Skin epidermis (tissue), 12 donors: ENCODE data around the gene ATXN3L.
A peak's percentile ranks its signal among the peaks of the same experiment; 100 is the strongest.
"Not testable (repeated sequence)": the region's sequence is repeated elsewhere in the genome, so short reads cannot be mapped to it uniquely, and the experiment has no call there.

ENCODE experiments used
- H3K27ac ChIP-seq, 21 experiments: fragments of 200-600 bp; sonication (generic) in 11 of 21; one replicate each; pipeline ENCODE4 v1.5.0; 2020; ENCODE audit warnings: mild to moderate bottlenecking in 3 of 21, inconsistent platforms in 2 of 21, moderate library complexity in 2 of 21
- H3K4me3 ChIP-seq, 7 experiments: fragments of 200-600 bp; sonication (generic) in 2 of 7; one replicate each; pipeline ENCODE4 v1.5.0; 2020; ENCODE audit warnings: inconsistent platforms in 2 of 7, mild to moderate bottlenecking in 2 of 7, moderate library complexity in 1 of 7

Gene ATXN3L

DNA sequence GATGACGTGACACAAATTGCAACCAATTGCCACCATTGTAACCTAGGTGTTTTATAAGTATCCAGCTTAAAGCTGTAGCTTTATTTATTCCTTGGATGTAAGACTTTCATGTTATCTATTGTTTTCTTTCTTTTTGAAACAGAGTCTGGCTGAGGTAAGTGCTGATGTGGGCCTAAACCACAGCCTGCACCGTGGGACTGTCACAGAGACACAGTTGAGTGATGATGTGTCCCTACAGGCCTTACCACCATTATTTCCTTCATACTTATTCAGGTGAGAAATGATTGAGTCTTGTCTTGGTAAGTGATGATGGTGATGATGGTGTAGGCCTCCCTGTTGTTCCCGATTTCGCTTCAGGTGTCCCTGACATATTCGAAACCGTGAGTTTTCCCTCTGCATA is 8.3 kb downstream of the ATXN3L start:
- Histone ChIP-seq H3K4me3 (no peak overlapping the region), H3K27ac (no peak overlapping the region)

DNA sequence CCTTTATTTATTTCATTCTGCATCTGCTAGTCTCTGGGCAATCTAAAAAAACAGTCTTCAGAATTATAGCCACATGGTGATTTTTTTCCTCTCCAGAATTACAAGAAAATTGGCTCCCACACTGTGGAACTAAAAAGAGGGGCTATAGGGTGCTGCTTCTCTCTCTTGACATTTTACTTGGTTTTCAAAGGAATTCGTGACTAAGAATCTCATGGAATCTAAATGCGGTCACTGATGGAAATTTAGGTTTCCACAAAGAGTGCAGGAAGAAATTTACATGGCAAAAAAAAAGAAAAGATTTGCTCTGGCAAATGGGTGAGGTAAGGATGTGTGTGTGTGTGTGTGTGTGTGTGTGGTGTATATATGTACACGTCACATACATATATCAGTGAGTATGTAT is 10.2 kb downstream of the ATXN3L start:
- no peak overlapping the region for H3K27ac ChIP-seq

DNA sequence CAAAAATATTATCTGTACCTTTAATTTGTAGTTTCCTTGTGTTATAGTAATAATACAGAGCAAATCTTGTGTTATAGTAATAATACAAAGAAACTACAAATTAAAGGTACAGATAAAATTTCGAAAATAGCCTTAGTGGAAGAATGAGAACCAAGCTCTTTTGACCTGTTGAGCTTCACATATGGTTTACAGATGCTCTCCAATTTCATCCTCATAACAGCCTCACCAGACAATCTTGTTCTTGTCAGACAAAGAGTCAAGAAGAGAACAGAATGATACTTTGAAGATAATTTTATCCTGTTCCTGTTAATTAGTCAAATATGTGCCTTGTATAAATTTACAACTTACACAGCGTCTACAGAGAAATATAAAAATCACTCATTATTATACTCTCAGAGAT is 12.8 kb downstream of the ATXN3L start:
- no peak overlapping the region for H3K4me3 ChIP-seq
- H3K27ac ChIP-seq = no peak overlapping the region

More for the DNA sequence above, 10.2 kb downstream of the ATXN3L start:
- no peak overlapping the region for H3K4me3 ChIP-seq

DNA sequence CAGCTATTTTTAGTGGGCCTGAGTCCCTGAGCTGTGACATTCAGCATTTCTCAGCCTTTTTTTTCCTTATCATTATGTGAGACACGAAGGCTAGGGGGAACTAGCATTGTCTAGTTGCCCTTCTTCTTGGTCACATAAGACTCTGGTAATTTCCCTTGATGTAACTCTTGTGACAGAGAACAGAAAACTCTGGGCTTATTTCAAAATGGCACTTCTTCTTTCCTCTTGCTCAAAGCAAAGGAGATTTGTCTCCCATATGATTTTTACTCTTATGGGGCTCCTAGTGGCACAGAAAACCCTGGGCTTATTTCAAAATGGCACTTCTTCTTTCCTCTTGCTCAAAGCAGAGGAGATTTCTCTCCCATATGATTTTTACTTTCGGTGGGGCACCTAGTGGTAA is 14.7 kb downstream of the ATXN3L start:
- no peak overlapping the region for H3K27ac ChIP-seq
- no peak overlapping the region for H3K4me3 ChIP-seq

DNA sequence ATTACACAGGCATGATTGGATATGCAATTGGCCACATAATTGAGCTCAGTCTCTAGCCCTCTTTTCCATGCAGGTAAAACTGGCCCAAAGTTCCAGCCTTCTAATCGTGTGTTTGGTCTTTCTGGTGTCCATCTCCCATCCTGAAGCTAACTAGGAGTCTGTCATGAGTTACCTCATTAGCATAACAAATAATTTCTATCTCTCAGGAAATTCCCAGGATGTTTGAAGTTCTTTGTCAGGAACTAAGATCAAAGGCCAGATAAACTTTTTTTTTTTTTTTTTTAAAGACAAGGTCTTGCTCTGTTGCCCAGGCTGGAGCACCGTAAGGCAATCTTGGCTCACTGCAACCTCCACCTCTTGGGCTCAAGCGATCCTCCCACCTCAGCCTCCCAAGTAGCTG is 15.8 kb downstream of the ATXN3L start:
- H3K4me3 ChIP-seq = no peak overlapping the region
- H3K27ac ChIP-seq = no peak overlapping the region

DNA sequence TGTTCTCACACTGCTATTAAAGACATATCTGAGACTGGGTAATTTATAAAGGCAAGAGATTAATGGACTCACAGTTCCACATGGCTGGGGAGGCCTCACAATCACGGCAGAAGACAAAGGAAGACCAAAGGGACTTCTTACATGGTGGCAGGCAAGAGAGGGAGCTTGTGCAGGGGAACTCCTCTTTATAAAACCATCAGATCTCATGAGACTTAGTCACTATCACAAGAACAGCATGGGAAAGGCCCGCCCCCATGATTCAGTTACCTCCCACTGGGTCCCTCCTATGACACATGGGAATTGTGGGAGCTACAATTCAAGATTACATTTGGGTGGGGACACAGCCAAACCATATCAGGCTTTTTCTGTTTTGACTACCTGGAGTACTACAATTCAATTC is 16.6 kb downstream of the ATXN3L start:
- H3K4me3 ChIP-seq, H3K27ac ChIP-seq: not testable (repeated sequence)

DNA sequence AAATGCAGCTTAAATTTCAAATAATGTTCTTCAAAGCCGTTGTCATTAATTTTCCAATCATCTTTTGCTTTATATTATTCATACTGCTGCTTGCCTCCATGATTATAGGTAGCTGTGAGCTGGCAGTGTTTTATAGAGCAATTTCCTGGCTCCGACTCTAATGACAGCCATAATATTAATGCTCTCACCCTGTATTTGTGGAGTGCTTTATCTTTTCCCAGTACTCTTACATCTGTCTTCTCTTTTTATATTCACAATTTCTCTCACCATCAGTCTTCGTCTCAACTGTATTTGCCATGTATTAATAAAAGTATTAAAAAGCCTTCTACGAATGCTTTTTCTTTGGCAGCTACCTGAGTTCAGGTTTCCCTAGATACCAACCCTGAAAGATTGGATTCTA is 21.0 kb downstream of the ATXN3L start:
- no peak overlapping the region for H3K4me3 ChIP-seq

DNA sequence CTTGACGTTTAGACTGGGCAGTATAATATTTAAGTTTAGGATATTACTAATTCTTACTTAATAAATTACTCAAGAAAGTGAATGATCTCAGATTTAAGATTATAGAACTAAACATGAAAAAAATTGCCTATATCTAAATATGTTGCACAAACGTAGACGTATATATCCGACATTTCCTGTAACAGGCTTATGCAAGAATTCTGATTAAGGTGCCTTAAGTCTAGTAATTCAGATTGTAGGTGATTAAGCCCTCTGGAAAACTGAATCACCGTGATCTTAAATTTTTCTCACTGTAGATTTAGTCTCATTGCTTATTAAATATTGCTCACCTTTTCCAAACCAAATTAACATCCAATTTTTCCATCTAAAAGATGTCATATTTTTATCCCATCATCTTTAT is 24.0 kb downstream of the ATXN3L start:
- no peak overlapping the region for H3K4me3 ChIP-seq
- H3K27ac ChIP-seq = no peak overlapping the region

More for the DNA sequence above, 21.0 kb downstream of the ATXN3L start:
- no peak overlapping the region for H3K27ac ChIP-seq

DNA sequence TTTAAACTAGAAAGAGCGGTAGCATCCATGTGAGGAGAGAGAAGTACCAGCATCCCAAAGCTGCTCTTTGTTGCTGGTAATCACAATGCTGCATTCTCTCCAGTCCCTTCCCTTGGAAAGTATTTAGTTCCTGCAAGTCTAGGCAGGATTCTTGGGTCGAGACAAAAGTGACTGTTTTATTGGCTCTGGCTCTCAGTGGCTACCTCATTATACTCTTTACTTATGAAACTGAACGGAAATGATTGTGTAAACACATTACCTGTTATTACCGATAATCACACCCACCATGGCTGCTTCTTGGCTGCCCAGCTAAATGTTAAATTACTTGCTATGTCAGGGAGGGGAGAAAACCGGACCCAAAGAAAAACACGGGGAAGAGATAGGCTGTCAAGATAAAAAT is 26.2 kb downstream of the ATXN3L start:
- Histone ChIP-seq H3K4me3 (no peak overlapping the region), H3K27ac (no peak overlapping the region)

DNA sequence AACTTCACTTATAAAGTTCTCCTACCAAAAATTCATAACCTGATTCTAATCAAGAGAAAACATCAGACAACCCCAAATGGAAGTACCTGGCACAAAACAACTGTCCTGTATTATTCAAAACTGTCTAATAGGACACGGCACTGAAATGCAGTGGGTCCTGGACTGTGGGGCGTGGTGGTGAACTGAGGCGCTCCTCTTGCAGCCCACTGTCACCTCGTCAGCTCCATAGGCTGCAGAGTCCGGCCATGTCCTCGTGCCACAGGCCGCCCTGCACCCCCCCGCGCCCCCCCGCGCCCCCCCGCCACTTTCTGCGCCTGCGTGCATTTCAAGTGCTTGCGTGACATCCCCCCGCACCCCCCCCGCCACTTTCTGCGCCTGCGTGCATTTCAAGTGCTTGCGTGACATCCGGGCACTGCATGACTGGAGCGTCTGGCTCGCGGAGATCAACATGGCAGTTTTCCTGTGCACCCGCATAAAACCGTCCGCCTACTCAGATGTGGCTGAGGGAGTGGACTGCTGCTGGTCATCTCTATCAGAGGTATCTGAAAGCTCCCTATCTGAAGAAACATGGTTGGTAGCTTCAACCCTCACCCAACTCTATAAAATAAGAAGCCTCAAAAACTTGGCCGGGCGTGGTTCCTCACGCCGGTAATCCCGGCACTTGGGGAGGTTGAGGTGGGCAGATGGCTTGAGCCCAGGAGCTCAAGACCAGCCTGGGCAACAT is 28.8 kb downstream of the ATXN3L start:
- Histone ChIP-seq H3K4me3 (no peak overlapping the region), H3K27ac (no peak overlapping the region)

DNA sequence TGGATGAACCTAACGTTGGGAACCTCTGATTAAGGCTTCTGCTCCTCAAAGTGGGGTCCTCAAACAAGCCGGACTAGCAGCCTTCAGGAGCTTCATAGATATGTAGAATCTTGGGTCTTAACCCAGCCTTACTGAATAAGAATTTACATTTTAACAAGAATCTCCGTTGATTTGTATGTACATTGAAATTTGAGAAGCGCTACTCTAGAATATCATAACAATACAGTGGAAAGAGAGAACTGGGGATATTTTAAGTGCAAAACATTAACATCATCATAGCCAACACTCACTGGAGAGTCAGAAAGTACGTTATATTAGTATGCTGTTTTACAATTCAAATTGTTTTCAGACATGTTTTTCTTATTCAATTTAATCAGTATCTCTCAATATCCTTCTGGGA is 31.2 kb downstream of the ATXN3L start:
- H3K4me3 ChIP-seq = no peak overlapping the region
- no peak overlapping the region for H3K27ac ChIP-seq

DNA sequence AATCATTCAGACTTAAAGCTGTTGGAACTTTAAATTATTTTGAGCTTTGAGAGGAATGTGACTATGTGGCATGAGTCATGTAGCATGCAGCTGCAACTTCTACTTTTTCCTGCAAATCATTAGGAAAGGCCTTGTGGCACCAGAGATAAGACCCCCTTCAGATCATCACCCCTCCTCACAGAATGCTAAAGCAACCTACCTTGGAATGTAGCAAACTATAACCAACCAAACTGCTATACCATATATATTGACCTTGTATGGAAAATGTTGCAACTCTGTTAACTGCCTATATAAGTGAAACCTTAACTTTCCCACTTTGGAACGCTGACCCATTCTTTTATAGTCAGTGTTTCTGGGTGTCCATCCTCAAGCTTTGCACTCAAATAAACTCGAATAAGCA is 32.0 kb downstream of the ATXN3L start:
- no peak overlapping the region for H3K27ac ChIP-seq
- no peak overlapping the region for H3K4me3 ChIP-seq

DNA sequence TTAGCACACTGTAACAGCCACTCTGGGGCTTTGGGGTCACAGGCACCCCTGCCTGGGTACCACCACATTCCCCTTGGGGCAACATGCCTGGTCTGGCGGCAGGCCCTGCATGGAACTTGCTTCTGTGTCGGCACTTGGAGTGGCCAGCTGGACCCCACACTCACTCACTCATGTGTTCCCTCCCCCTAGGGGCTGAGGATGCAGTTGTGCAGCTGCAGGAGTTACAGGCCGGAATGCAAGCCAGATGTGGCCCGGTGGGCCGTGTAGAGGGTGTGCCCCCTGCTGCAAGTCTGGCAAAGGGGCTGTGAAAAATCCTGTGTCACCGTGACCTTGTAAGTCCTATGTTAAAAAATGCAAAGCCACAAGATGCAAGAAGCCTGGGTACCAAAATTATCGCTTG is 34.2 kb downstream of the ATXN3L start:
- no peak overlapping the region for H3K27ac ChIP-seq
- no peak overlapping the region for H3K4me3 ChIP-seq

DNA sequence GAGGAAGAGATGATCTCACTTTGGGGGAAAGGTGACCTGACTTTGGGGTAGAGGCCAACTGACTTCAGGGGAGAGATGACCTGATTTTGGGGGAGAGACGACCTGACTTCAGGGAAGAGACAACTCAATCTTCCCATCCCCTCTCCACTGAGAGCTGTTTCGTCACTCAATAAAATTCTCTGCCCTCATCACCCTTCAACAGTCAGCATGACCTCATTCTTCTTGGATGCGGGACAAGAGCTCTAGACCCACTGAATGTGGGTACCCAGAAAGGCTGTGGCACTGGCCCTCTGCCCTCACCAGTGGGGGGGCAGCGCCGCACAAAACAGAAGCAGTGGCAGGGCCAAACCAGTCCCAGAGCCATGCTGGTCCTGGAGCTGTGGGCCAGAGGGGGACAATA is 34.6 kb downstream of the ATXN3L start:
- H3K27ac ChIP-seq = no peak overlapping the region
- no peak overlapping the region for H3K4me3 ChIP-seq

DNA sequence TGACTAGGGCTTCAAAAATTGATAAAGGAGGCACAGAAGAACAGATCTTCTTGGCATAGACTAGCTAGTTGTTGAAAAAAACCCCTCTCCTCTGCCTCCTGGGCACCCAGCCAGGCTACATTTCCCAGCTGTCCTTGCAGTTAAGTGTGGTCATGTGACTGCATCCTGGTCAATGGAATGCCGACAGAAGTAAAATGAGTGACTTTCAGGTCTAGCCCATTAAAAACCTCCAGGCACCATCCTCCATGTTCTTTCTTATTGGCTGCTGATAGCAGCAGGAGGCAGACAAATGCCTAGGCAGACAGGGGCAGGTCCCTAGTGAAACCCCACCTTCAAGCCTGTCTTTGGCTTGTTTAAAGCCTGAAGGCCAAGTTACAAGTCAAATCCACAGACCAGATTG is 35.3 kb downstream of the ATXN3L start:
- Histone ChIP-seq H3K4me3 (no peak overlapping the region), H3K27ac (peak overlapping the region in 2 of 21 experiments; percentile 37 to 41)

DNA sequence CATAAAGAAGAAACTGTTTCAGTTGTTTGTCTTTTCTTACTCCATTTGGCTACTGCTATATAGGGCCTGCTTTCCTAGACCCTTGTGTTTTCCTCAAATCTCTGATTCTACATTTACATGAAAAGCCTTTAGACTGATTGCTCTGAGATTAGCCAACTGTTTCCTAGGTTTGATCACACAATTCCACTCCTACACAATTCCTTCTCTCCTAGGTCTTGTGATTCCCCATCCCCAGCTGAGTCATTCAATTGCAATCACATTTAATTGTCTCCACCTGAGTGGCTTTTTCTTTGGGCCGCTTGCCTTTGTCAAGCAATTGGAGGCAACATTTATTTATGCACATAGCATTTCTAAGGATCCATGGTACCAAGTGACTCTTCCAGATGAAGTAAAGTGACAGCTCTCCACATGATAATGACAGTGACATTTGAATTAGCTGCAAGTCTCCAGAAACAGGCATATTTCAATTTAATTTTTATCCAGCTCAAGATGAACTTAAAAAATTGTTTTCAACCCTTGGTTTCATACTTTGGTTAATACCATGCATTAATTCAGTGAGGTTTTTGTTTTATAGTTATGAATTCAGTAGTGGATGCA is 35.8 kb downstream of the ATXN3L start:
- peak overlapping the region in 3 of 21 experiments; percentile 37 to 57 (median 55) for H3K27ac ChIP-seq
- no peak overlapping the region for H3K4me3 ChIP-seq

DNA sequence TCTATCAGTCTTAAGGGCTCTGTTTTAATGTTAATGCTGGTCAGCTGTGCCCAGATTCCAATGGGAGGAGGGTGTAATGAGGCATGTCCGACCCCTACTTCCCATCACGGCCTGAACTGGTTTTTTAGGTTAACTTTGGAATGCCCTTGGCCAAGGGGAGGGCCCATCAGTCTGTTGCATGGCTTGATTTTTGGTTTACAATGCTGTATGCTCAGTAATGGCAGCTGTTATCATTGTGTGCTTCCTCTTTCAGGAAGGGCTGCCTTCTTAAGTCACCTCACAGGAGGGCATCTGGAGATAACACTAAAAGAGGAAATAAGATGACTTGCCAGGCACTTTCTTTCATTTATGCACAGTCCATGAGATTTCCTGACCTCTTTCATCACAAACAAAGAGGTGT is 36.3 kb downstream of the ATXN3L start:
- peak overlapping the region in 4 of 21 experiments; percentile 37 to 57 (median 50) for H3K27ac ChIP-seq

DNA sequence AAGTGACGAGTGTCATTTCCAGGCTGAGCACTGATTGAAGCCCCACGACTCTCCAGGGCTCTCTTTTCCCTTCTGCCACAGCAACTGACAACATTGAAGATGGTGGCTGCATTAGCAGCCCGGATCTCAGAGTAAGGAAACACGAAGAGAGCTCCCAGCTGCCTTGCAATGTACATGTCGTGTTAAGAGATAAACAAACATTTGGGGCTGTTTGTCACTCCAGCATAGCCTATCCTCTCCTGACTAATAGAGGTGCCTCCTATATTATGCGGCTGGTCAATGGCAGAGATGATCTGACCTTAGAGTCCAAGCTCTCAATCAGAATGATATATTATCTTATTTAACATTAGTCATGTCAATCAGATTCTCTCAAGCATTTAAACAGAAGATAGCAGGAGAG is 38.6 kb downstream of the ATXN3L start:
- Histone ChIP-seq H3K4me3 (no peak overlapping the region), H3K27ac (no peak overlapping the region)

More for the DNA sequence above, 36.3 kb downstream of the ATXN3L start:
- no peak overlapping the region for H3K4me3 ChIP-seq

DNA sequence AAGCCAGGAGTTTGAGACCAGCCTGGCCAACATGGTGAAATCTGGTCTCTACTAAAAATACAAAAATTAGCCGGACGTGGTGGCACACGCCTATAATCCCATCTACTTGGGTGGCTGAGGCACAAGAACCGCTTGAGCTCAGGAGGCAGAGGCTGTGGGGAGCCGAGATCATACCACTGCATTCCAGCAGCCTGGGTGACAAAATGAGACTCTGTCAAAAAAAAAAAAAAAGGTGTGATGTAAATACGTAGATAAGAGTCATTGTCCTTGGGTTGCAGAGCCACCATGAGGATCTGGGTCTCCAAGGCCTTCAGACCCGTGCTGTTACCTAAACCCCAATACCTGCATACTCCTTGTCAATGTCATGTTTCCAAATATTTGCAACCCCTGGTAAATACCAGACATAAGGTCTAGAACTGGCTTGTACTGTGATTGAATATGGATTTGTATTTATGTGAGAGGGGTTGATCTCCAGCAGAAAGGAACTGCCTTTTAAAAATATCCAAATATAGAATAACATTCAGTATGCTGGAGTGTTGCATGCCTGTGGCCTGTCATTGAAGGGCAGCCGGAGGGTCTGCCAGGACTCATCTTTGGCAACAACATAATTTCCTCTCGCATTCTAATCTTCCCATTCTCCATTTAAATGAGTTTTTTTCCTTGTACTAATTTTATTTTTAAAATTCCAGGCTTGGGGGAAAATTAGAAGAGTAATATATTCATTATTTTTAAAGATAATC is 40.4 kb downstream of the ATXN3L start:
- no peak overlapping the region for H3K27ac ChIP-seq
- H3K4me3 ChIP-seq = no peak overlapping the region

DNA sequence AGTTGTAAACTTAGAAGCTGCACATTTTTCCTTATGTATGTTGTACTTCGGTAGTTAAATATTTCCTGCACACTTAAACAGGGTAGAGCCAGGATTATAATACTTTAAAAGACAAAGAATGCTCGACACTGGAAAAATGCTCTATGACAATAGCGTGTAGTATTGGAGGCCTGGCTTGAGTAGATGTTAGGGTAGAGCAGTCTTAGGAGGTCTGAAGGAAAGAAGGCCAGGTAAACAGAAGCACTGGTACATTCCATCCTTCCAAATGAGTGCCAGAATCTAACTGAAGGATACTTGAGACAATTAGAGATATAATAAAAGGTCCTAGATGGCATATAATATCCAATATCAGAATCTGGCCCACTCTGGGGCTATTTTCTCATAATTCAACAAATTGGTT is 42.3 kb downstream of the ATXN3L start:
- Histone ChIP-seq H3K4me3 (no peak overlapping the region), H3K27ac (no peak overlapping the region)

DNA sequence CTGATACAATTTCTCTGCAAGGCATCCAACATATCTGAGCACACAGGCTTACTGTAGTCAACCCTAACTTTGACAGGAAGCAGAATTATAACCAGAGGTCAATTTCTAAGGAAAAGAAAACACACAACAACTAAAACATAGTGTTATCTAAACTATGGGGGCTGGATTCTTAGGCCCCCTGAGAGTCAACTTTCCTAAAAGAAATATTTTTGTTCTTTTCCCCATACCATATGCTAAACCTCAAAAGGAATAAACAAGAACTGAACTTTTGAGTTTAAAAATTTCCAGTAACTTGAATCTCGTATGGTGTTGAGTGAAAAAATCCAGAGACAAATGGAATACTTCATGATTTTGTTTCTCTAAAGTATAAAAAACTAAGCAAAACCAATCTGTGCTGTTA is 42.9 kb downstream of the ATXN3L start:
- no peak overlapping the region for H3K27ac ChIP-seq
- no peak overlapping the region for H3K4me3 ChIP-seq
